ENCODE measurements around the gene MACROD2.

MACROD2 gene

DNA sequence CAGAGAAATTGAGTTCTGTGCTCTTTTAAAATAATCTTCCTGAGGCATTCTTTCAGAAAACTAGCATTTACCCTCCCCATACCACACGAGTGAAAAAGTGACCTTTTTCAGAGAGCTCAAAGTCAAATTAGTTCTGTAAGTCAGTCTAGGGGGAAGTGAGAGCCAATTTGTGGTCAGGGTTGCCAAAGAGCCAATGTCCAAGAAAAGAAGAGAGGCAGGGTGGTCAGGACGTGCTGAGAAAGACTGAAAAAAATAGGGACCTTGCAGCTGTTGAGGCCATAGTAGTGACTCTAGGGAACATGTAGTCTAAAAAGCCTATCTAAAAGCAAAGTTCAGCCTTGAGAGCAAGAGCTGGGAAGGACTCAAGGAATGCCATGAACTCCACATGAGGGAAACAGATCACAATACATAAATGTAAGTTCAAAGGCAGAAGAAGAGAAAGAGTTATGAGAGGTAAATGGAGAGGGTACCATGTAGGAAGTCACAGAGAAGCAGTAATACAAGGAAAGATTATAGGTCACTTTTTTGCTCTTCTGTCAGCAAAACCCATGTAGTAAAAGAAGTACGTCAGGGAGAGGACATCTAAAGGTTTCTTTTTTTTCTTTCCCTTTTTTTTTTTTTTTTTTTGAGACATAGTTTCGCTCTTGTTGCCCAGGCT, 907.2 kb downstream of the MACROD2 start:
- Histone ChIP-seq H3K4me1 (ENCODE audit: control insufficient read depth, insufficient read depth, low read length) (peaks cover 2% of the 10 kb centered on the region), H3K27me3 (ENCODE audit: control insufficient read depth, insufficient read depth, low read length) (no peaks in the 10 kb centered on the region), H3K4me3 (ENCODE audit: low read depth, low read length) (no peak overlapping the region), H3K9ac (ENCODE audit: low read depth, low read length) (no peak overlapping the region), H3K9me3 (ENCODE audit: control insufficient read depth, insufficient read depth, low read length) (no peaks in the 10 kb centered on the region), H3K36me3 (ENCODE audit: control insufficient read depth, insufficient read depth, low read length) (no peaks in the 10 kb centered on the region)

DNA sequence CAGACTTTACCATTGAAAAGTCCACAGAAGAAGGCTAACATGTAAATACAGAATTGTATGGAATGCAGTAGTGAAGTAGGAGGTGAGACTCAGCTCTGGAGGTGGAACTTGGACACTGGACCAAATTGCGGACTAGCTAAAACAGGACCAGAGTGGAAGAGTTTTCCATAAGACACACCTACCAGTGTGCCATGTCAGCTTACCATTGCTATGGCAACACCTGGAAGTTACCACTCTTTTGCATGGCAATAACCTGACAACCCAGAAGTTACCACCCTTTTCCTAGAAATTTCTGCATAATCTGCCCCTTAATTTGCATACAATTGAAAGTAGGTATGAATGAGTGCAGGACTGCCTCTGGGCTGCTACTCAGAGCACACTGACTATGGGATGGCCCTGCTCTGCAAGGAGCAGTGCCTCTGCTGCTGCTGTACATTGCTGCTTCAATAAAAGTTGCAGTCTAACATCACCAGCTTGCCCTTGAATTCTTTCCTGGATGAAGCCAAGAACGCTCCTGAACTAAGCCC, 911.7 kb downstream of the MACROD2 start:
- Histone ChIP-seq H3K9ac (ENCODE audit: low read depth, low read length) (no peak overlapping the region), H3K36me3 (ENCODE audit: control insufficient read depth, insufficient read depth, low read length) (no peaks in the 10 kb centered on the region), H3K27me3 (ENCODE audit: control insufficient read depth, insufficient read depth, low read length) (no peaks in the 10 kb centered on the region), H3K4me3 (ENCODE audit: low read depth, low read length) (no peak overlapping the region), H3K4me1 (ENCODE audit: control insufficient read depth, insufficient read depth, low read length) (peaks cover 2% of the 10 kb centered on the region), H3K9me3 (ENCODE audit: control insufficient read depth, insufficient read depth, low read length) (no peaks in the 10 kb centered on the region)

- Histone ChIP-seq H3K9me3 (ENCODE audit: control insufficient read depth, insufficient read depth, low read length) (no peaks in the 10 kb centered on the region), H3K27me3 (ENCODE audit: control insufficient read depth, insufficient read depth, low read length) (no peaks in the 10 kb centered on the region), H3K36me3 (ENCODE audit: control insufficient read depth, insufficient read depth, low read length) (no peaks in the 10 kb centered on the region), H3K4me1 (ENCODE audit: control insufficient read depth, insufficient read depth, low read length) (peaks cover 2% of the 10 kb centered on the region), H3K4me3 (ENCODE audit: low read depth, low read length) (no peak overlapping the region), H3K9ac (ENCODE audit: low read depth, low read length) (no peak overlapping the region)
These were observed 914.8 kb downstream of the MACROD2 start for GRCh38 chr20:14910126-14910525.

DNA sequence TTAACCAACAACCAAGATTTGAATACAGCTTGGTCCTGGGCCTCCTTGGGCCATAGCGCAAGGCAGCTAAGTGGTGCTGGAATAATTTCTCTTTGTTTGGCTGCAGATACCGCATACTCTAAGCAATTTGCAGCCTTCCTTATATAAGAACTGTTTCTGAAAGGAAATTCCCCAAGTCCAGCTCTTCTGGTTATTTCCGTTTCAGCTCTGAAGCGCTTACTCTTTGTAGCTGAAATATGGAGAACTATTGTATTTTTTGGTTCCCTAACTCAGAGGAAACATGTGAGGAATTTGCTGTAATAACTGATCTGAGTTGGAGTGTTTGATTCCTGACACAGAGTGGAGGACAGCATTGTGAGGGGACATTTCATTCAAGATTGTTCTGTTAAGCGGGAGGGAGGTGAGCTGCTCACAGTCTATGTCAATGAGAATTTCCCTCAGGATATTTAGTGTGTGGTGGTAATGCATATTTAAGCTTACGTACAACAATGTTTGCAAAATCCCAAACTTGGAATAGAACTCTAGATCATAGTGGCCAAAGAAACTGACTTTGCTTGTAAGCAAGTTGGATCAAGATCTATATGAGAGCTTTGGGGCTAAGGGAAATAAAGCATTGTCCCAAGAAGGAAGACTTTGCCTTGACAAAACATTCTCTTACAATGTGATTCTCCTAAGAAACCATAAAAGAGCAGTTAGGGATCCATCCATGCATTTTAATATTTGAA, 918.7 kb downstream of the MACROD2 start:
- H3K36me3 ChIP-seq (ENCODE audit: control insufficient read depth, insufficient read depth, low read length) = no peaks in the 10 kb centered on the region
- no peaks in the 10 kb centered on the region for H3K27me3 ChIP-seq (ENCODE audit: control insufficient read depth, insufficient read depth, low read length)
- peaks cover 5% of the 10 kb centered on the region for H3K4me1 ChIP-seq (ENCODE audit: control insufficient read depth, insufficient read depth, low read length)
- no peaks in the 10 kb centered on the region for H3K9me3 ChIP-seq (ENCODE audit: control insufficient read depth, insufficient read depth, low read length)
- H3K9ac ChIP-seq (ENCODE audit: low read depth, low read length) = no peak overlapping the region
- no peak overlapping the region for H3K4me3 ChIP-seq (ENCODE audit: low read depth, low read length)

DNA sequence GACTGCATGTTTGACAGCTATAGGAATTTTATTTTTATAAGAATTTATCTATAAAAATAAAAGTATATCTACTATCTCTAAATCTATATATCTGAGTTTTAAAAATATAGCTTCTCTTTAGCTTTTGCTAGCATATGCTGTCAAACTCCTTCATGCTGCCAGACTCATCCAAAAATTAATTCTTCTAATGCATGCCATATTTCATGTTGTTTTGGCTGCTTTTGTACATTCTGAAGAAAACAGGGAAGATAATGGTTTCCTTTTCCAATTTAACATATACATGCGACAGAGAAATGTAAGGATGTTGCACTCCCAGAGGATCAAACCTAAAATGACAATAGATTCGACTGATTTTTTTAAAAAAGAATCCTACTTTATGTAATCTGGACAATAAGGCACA, 919.3 kb downstream of the MACROD2 start:
- Histone ChIP-seq H3K9ac (ENCODE audit: low read depth, low read length) (no peak overlapping the region), H3K4me1 (ENCODE audit: control insufficient read depth, insufficient read depth, low read length) (peaks cover 11% of the 10 kb centered on the region), H3K27me3 (ENCODE audit: control insufficient read depth, insufficient read depth, low read length) (no peaks in the 10 kb centered on the region), H3K9me3 (ENCODE audit: control insufficient read depth, insufficient read depth, low read length) (no peaks in the 10 kb centered on the region), H3K36me3 (ENCODE audit: control insufficient read depth, insufficient read depth, low read length) (no peaks in the 10 kb centered on the region), H3K4me3 (ENCODE audit: low read depth, low read length) (no peak overlapping the region)

DNA sequence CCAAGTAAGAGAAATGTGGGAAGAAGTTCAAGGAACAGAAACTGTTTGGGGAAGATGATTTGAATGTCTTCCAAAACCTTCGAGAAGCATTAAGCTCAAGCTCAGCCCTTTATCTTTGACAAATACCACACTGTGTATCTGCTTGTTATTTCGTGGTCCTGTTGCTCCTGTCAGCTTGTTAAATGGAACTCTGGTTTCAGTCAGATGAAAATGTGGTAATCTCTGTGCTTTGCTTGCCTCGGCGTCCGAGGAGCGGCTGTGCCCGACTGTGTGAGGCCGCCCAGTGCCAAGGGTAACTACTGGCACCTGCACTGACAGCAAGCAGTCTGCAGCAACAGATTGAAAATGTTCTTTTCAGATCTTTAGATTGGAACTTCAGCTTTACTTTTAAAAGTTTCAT, 920.0 kb downstream of the MACROD2 start:
- H3K36me3 ChIP-seq (ENCODE audit: control insufficient read depth, insufficient read depth, low read length) = no peaks in the 10 kb centered on the region

GRCh38 chr20:14916360-14916920, 921.1 kb downstream of the MACROD2 start:
- no peak overlapping the region for H3K9ac ChIP-seq (ENCODE audit: low read depth, low read length)
- H3K4me1 ChIP-seq (ENCODE audit: control insufficient read depth, insufficient read depth, low read length) = peaks cover 17% of the 10 kb centered on the region
- H3K27me3 ChIP-seq (ENCODE audit: control insufficient read depth, insufficient read depth, low read length) = no peaks in the 10 kb centered on the region
- H3K9me3 ChIP-seq (ENCODE audit: control insufficient read depth, insufficient read depth, low read length) = no peaks in the 10 kb centered on the region
- no peak overlapping the region for H3K4me3 ChIP-seq (ENCODE audit: low read depth, low read length)
- H3K36me3 ChIP-seq (ENCODE audit: control insufficient read depth, insufficient read depth, low read length) = no peaks in the 10 kb centered on the region

More for the DNA sequence above, 920.0 kb downstream of the MACROD2 start:
- Histone ChIP-seq H3K9ac (ENCODE audit: low read depth, low read length) (no peak overlapping the region), H3K27me3 (ENCODE audit: control insufficient read depth, insufficient read depth, low read length) (no peaks in the 10 kb centered on the region), H3K4me3 (ENCODE audit: low read depth, low read length) (no peak overlapping the region), H3K4me1 (ENCODE audit: control insufficient read depth, insufficient read depth, low read length) (peaks cover 15% of the 10 kb centered on the region), H3K9me3 (ENCODE audit: control insufficient read depth, insufficient read depth, low read length) (no peaks in the 10 kb centered on the region)

DNA sequence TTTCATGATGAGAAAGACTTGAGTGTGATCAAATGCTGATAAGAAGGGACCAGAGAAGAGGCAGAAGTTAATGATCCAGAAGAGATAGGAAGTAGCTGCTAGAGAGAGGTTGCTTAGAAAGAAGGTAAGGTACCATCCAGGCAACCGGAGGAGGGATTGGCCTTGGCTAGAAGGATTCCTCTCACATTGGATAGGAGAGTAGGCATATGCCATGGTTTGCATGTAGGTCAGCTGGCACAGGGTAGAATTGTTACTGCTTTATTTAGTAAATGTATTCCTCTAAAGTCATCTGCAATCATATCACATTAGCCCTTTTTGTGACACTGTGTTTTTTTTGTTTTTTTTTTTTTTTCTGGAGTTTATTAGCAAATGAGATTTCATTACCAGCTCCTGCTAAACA, 923.0 kb downstream of the MACROD2 start:
- H3K4me1 ChIP-seq (ENCODE audit: control insufficient read depth, insufficient read depth, low read length) = peaks cover 19% of the 10 kb centered on the region
- H3K9me3 ChIP-seq (ENCODE audit: control insufficient read depth, insufficient read depth, low read length) = no peaks in the 10 kb centered on the region
- no peaks in the 10 kb centered on the region for H3K36me3 ChIP-seq (ENCODE audit: control insufficient read depth, insufficient read depth, low read length)
- H3K27me3 ChIP-seq (ENCODE audit: control insufficient read depth, insufficient read depth, low read length) = no peaks in the 10 kb centered on the region
- no peak overlapping the region for H3K4me3 ChIP-seq (ENCODE audit: low read depth, low read length)
- no peak overlapping the region for H3K9ac ChIP-seq (ENCODE audit: low read depth, low read length)

DNA sequence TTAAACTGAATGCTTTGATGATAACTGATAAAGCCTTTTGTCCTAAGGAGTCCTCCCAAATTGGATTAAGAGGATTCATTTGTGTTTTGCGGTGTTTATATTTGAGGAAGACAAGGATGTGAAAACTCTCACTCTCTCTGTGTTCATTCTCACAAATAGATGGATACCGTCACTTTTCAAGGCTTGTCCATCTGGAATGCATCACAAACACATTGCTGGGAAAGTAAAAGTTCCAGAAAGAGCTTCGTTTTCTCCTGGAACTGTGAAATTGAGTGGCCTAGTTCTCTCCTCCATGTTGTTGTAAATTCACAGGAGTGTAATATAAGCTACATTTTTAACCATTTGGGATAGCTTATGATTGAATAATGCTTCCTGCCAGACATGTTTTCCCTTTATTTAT, 923.7 kb downstream of the MACROD2 start:
- no peak overlapping the region for H3K4me3 ChIP-seq (ENCODE audit: low read depth, low read length)
- H3K36me3 ChIP-seq (ENCODE audit: control insufficient read depth, insufficient read depth, low read length) = no peaks in the 10 kb centered on the region
- no peaks in the 10 kb centered on the region for H3K27me3 ChIP-seq (ENCODE audit: control insufficient read depth, insufficient read depth, low read length)
- H3K9me3 ChIP-seq (ENCODE audit: control insufficient read depth, insufficient read depth, low read length) = no peaks in the 10 kb centered on the region
- H3K9ac ChIP-seq (ENCODE audit: low read depth, low read length) = no peak overlapping the region
- peaks cover 22% of the 10 kb centered on the region for H3K4me1 ChIP-seq (ENCODE audit: control insufficient read depth, insufficient read depth, low read length)

DNA sequence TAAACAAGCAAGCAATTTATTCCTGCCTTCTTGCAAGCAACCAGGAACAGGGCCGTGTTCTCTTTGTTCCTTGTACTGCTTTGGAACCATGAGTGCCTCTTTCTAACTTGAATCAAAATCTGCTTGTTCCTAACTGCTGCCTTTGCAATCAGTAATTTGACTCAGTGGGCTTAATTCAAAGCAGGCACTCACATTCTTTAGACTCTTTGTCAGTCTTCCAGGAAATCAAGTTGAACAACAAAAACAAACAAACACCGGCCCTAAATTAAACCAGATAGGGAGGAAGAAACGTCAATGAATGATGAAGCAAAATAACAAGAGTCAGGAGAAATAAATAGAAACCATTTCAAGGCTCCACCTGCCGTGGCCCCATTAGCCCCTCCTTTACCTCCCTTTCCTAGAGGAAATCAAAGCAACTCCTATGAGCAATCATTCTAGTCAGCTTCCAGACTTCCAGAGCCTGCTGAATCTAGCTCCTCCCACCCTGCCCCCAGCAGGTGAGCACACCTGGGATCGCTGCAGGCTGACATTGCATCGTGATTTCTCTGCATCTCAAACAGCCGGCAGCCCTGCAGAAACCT, 924.3 kb downstream of the MACROD2 start:
- Histone ChIP-seq H3K4me1 (ENCODE audit: control insufficient read depth, insufficient read depth, low read length) (peaks cover 22% of the 10 kb centered on the region), H3K9me3 (ENCODE audit: control insufficient read depth, insufficient read depth, low read length) (no peaks in the 10 kb centered on the region)

GRCh38 chr20:14921513-14921912, 926.2 kb downstream of the MACROD2 start:
- peaks cover 22% of the 10 kb centered on the region for H3K4me1 ChIP-seq (ENCODE audit: control insufficient read depth, insufficient read depth, low read length)
- H3K4me3 ChIP-seq (ENCODE audit: low read depth, low read length) = no peak overlapping the region
- H3K36me3 ChIP-seq (ENCODE audit: control insufficient read depth, insufficient read depth, low read length) = no peaks in the 10 kb centered on the region
- H3K9ac ChIP-seq (ENCODE audit: low read depth, low read length) = no peak overlapping the region
- H3K9me3 ChIP-seq (ENCODE audit: control insufficient read depth, insufficient read depth, low read length) = no peaks in the 10 kb centered on the region
- H3K27me3 ChIP-seq (ENCODE audit: control insufficient read depth, insufficient read depth, low read length) = no peaks in the 10 kb centered on the region

More for the DNA sequence above, 924.3 kb downstream of the MACROD2 start:
- Histone ChIP-seq H3K36me3 (ENCODE audit: control insufficient read depth, insufficient read depth, low read length) (no peaks in the 10 kb centered on the region), H3K9ac (ENCODE audit: low read depth, low read length) (no peak overlapping the region), H3K27me3 (ENCODE audit: control insufficient read depth, insufficient read depth, low read length) (no peaks in the 10 kb centered on the region), H3K4me3 (ENCODE audit: low read depth, low read length) (peak overlapping the region; percentile 4)

All from iPS-15b (cell line).